NCI-H748 treated with DMSO at 0.1 percent for 48 hours (cell line): ENCODE measurements around the gene TUBG2.
"Not testable (repeated sequence)": the region's sequence is repeated elsewhere in the genome, so short reads cannot be mapped to it uniquely, and the experiment has no call there.

ENCODE experiments used
- DNase-seq: peaks from one replicate; lab custom pipeline; 2025; lab: John Stamatoyannopoulos, UW

Gene TUBG2

GRCh38 chr17:42655528-42655927 lies 3.6 kb upstream of the TUBG2 start:
- no peak for DNase-seq

- DNase-seq: no peak
Measured at GRCh38 chr17:42657824-42658588, 1.1 kb upstream of the TUBG2 start.

GRCh38 chr17:42659932-42660274 lies 819 bp downstream of the TUBG2 start:
- DNase-seq: not testable (repeated sequence)

DNA sequence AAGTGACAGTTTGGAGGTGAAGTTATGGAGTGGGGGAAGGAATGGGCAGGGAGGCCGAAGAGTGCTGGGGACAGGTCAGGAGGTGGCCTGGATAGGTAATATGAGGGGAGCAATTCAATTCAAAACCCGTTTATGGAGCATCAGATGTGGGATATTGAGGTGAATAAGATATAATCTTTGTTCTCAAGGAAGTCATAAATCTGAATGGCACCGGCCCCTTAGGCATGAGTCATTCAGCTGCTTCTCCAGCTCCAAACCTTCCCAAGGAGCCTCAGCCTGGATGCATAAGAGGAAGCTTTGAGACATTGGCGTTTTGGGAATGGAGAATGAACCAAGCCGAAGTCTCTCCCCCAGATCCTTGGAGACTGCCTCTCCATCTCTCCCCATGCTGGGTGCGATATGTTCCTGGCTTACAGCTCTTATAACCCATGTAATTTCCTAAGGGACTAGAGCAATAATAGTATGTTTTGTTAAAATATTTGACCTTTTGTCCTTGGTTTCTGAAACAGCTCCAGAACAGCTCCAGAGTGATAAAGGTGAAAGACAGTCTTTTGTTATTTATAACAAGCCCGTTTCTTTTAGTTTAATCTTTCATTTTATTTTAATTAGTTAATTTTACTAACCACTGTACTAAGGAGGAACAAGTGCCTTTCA lies 1.7 kb downstream of the TUBG2 start:
- DNase-seq: no peak

DNA sequence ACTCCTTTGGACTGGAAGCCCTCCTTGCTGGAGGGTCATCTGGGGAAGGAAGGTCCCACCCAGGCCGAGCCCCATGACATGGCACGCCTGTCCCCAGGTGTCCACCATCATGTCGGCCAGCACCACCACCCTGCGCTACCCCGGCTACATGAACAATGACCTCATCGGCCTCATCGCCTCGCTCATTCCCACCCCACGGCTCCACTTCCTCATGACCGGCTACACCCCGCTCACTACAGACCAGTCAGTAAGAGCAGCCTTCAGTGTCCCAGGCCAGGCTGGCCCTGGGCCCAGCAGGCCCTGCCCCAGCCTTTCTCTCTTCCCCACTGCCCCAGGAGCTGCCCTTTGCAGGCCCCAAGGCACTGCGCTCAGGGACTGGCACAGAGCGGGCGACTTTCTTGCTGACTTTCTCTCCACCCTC lies 6.5 kb downstream of the TUBG2 start:
- no peak for DNase-seq

DNA sequence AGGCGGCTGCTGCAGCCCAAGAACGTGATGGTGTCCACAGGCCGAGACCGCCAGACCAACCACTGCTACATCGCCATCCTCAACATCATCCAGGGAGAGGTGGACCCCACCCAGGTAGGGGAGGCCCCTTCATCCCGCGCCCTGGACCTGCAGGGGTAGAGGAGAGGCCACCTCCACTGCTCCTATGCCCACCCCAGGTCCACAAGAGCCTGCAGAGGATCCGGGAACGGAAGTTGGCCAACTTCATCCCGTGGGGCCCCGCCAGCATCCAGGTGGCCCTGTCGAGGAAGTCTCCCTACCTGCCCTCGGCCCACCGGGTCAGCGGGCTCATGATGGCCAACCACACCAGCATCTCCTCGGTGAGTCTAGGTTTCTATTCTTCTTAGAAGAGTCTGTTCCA lies 7.0 kb downstream of the TUBG2 start:
- not testable (repeated sequence) for DNase-seq

DNA sequence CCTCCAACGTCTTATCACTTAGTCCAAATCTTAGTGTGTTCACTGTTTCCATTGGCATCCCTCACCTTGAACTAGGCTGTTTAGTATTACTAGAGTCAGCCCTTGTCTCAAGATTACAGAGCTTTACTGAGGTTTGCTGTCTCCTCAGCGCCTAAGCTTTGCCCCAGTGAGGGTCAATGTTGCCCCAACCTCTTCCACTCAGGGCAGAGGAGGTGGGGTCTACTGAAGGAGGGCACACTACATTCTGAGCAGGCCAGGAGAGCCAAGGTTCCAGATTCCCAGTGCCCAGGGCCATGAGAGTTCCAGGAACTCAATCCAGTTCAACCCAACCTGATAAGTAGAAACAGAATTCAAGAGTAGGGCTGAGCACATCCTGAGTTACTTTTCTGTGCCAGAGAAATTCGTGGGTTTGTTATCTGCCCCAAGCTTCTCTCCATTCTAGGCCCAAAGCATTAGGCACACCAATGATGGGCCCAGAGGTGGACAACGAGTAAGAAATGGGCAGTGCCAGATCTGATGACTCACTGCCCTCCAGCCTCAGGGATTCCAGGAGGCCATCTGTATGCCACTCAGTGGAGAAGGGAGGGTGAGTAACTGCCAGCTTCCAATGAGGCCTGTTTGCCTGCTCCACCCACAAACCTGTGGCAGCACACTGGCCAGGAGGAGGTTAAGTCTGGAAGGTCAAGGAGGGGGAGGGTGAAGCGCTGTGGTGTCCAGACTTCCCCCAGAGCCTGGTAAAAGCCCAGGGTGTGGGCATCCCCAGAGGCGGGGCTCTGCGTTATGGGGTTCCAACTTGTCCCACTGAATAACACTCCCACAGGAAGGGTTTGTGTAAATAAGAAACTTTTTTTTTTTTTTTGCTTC lies 8.2 kb downstream of the TUBG2 start:
- DNase-seq: no peak

- DNase-seq: no peak
Measured at GRCh38 chr17:42669705-42669976, 10.6 kb downstream of the TUBG2 start.

GRCh38 chr17:42669977-42670788 lies 11.1 kb downstream of the TUBG2 start:
- DNase-seq: no peak

DNA sequence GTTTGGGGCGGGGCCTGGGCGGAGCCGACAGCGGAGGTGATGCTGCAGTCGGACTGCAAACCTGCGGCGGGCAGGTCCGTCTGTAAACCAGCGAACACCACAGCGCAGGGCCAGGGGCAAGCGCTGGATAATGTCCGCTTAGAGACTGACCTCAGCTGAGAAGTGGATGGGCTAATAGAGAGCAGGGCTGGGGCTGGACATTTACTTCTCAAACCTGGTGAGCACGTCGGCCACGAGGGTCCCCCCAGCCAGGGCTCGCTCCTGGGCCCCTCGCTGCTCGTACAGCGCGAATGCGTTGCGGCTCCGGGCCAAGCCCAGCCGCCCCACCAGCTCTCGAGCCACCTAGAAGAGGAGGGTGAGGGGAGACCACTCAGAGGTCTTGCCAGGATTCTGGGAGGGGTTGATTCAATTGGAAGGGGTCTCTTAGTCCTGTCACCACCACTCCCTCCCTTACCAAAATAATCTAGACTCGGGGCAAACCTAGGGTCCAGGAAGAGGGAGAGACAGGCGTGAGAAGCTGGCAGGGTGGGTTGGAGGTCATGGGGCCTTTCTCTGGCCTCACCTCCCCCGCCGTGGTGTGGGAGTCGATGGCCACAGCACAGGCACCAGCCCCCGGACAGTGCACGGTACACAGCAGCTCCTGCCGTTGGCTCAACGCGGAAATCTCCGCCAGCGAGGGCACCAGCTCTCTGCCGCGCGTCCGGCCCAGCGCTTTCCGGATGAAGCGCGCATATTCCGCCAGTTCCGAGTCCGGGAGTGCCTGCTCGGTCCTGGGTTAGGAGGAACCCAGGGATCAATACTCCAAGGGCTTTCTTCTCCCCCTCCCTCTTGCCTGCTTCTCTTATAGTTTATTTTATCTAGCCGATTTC lies 11.9 kb downstream of the TUBG2 start:
- DNase-seq: no peak

- DNase-seq: no peak
Measured at GRCh38 chr17:42672038-42672437, 13.0 kb downstream of the TUBG2 start.

GRCh38 chr17:42673266-42673884 lies 14.3 kb downstream of the TUBG2 start:
- DNase-seq: no peak

DNA sequence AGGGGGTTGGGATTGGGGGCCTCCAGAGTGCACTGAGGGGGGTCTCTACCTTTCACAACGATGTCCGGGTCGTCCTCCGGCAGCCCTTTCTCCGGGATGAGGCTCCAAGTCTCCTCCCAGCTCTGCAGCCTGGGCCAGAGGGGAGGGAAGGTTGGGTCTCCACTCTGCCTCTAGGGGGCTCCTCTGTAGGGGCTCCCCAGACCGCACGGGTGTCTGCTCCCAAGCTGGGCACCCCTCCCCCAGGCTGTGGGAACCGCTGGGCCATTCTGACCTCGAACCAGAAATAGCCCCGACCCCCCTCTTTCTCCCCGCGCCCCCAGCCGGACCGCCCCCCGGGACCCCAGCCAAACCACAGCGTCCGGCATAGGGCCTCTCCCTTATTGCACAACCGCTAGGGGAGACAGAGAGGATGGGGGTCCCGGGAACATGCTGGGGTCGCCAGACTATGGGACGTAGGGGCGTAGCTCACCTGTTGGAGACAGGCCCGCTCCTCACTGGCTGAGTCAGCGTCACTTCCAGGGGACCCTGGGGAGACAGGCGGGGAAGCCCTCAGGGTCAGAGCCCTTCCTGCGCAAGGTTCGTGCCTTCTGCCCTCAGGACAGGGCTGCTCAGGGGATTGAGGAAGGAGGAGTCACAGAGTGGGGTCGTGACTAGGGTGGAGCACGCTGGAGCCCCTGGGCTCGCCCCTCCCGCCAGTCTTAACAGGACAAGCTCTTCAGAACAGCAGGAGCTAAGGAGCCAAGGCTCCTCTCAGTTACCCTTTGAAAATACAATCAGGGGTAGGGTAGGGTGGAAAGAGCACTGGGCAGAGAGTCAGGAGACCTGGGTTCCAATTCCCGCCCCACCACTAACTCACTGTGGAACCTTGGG lies 15.0 kb downstream of the TUBG2 start:
- no peak for DNase-seq

DNA sequence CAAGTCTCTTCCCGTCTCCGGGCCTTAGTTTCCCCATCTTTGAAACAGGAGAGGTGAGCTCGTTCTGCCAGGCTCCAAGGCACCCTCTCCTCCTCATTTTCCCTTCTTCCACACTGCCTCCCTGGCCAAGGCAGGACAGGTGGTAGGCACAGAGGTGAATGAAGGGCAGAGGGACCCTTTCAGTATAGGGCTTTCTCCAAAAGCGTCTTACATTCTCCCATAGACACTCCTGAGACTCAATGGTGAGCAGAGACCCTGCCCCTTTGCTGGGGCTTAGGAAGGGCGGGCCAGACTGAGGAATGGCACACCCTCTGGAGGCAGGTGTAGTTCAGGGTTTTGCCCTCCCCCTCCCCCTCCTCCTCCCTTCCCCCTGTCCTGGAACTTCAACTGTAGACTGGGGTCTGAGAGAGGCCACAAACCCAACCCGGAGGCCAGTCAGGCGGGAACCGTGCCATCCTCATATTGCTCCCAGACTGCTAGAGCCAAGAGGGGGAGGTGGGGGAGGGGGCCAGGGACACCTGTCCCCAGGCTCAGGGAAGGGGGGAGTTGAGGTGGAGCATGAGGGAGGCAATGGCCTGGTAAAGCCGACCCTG lies 15.8 kb downstream of the TUBG2 start:
- DNase-seq: no peak

DNA sequence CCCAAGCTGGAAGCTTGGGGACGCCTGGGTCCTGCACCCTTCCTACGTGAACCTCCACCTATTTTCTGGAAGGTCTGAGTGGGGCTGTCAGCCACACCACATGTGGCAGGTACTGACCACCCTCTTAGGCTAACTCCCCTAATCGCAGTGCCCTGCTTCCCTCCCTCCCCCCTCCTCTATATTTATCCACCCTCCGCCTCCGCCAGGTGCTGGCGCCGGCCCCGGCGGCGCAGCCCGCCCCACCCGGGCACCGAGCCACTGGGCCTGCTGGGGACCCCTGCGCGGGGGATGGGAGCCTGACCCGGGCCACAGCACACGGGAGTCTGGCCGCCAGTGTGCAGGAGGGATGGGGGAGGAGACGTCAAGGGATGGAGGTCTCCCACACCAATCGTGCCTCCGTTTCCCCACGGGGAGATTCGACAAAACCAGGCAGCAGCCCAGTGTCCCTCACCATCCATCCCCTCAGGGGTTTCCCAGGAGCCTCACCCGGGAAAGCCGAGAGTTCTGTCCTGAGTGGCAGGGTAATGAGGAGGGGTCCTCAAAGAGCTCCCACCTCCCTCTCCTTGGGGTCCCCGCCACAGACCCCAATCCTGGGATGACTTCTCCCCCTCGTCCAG lies 16.4 kb downstream of the TUBG2 start:
- peak; percentile 16 for DNase-seq

DNA sequence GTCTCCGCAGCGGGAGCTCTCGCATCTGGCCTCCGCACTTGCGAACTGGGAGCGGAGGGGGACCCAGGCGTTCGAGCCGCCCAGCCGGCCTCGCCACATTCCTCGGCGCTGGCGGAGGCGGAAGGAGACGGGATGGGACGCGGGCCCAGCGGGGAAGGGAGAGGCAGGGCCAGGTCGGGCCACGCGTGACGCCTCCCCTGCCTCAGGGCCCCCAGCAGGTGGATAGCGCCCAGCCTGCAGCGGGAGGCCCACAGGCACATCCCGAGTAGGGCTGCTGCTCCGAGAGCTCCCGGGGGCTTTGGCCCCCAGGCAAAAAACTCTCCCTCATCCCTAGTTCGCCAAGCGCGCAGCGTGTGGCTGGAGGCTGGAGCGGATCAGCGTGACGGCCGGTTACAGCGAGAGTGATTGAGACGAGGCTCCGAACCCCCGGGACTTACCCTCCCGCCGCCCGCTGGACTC lies 16.9 kb downstream of the TUBG2 start:
- DNase-seq: no peak

DNA sequence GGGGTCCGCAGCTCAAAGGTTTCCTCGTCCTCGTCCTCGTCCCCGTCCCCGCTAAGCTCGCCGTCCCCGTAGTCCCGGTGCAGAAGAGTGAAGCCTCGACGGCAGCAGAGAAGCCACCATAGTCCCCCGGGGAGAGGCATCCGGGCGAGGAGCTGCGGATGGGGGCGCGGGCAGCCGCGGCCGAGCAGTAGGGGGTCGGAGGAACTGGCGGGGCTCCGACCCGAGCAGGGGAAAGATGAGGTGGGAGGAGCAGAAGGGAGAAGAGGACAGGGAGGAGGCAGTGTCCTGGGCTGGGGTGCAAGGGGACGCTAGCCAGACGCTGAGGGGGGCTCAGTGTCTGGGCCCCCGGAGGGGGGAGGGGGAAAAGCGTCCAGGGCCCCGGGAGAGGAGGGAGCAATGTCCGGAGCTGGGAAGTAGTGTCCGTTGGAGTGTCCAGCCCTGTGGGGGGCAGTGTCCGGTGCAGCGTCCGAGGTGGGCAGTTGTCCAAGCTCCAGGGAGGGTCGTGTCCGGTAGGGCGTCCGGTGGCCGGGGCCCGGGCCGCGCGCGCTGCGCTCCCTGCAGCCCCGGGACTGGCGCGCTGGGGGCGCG lies 17.4 kb downstream of the TUBG2 start, which contains the start of gene PLEKHH3:
Gene PLEKHH3 (minus strand): TSS at position 571 of the 588 bp plus-strand sequence. CDS start 431 bp downstream, at position 140.
- no peak for DNase-seq
